HAP-1 (cell line): ENCODE results near the gene CDC5L.
"Not testable (repeated sequence)": the region's sequence is repeated elsewhere in the genome, so short reads cannot be mapped to it uniquely, and the experiment has no call there.

ENCODE experiments used
- DNase-seq, 2 experiments: peaks; one replicate each; pipeline ENCODE4 v3.0.0-alpha.2; 2016 to 2020; ENCODE audit warnings: low spot score in 2 of 2
- H3K27me3 ChIP-seq: fragments of 250-450 bp; sonication (Bioruptor Pico); 2 replicates; pipeline ENCODE4 v1.5.1; 2020; ENCODE audit warnings: low read depth, mild to moderate bottlenecking, moderate library complexity
- H3K36me3 ChIP-seq: fragments of 250-450 bp; sonication (Bioruptor Pico); replicated peaks from 2 replicates; pipeline ENCODE4 v1.5.1; 2020; ENCODE audit warnings: mild to moderate bottlenecking
- H3K4me1 ChIP-seq: fragments of 250-450 bp; sonication (Bioruptor Pico); 2 replicates; pipeline ENCODE4 v1.5.1; 2020; ENCODE audit warnings: mild to moderate bottlenecking
- H3K4me3 ChIP-seq: fragments of 250-450 bp; sonication (Bioruptor Pico); 2 replicates; pipeline ENCODE4 v1.5.1; 2020; ENCODE audit warnings: mild to moderate bottlenecking, moderate library complexity
- H3K9me3 ChIP-seq: fragments of 250-450 bp; sonication (Bioruptor Pico); 2 replicates; pipeline ENCODE4 v1.5.1; 2020; ENCODE audit warnings: mild to moderate bottlenecking, moderate library complexity
- in situ Hi-C: fragments of 300-500 bp; cut with MboI; formaldehyde crosslinking; loops from 3 replicates; pipeline ENCODE4 v1.14.3; 2020; ENCODE audit warnings: low sequenced_read_pairs, inconsistent platforms, mixed read lengths

The CDC5L gene

DNA sequence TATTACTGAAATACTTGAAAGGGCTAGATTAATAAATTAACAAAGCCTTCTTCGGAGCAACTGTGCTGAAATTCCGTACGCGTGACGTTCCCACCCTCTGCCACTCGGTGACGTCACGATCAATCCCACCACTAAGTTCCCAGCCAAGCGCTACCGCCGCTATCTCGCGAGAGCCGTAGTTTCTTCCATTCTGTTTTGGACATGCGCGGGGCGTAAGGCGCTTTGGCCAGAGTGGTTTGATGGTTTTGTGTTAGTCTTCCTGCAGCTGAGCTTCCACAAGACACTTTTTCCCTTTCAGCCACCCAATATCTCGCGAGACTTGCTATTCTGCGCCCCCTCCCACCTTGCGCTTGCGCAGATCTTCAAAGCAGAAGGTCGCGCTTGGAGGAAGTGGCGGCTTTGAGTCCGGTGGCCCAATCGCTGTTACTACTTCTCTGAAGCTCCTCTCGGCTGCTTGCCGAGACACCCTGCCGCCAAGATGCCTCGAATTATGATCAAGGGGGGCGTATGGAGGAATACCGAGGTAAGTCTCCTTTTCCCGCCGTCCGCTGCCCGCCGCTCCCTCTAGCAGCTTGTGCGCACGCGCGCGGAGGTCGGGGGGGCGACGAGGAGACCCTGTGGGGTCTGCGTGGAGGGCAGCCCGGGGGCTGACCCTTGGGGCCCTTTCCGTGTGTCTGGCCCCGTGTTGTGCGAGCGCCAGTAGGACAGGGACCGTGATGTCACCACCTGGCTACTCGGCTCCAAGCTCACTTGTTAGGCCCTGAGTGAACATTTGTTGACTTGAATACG is at the start of gene CDC5L:
CDC5L (plus strand) TSS at position 361 of the 789 bp plus-strand sequence; CDS start at position 479, 118 bp downstream.
- Histone ChIP-seq H3K9me3 (no peaks in the 10 kb centered on the region), H3K27me3 (no peaks in the 10 kb centered on the region), H3K4me1 (peaks cover 15% of the 10 kb centered on the region), H3K36me3 (peaks cover 15% of the 10 kb centered on the region), H3K4me3 (peak within 1 kb of the TSS; percentile 79)
- in situ Hi-C loops, result no loop called here
- DNase-seq, result peak; percentile 98

DNA sequence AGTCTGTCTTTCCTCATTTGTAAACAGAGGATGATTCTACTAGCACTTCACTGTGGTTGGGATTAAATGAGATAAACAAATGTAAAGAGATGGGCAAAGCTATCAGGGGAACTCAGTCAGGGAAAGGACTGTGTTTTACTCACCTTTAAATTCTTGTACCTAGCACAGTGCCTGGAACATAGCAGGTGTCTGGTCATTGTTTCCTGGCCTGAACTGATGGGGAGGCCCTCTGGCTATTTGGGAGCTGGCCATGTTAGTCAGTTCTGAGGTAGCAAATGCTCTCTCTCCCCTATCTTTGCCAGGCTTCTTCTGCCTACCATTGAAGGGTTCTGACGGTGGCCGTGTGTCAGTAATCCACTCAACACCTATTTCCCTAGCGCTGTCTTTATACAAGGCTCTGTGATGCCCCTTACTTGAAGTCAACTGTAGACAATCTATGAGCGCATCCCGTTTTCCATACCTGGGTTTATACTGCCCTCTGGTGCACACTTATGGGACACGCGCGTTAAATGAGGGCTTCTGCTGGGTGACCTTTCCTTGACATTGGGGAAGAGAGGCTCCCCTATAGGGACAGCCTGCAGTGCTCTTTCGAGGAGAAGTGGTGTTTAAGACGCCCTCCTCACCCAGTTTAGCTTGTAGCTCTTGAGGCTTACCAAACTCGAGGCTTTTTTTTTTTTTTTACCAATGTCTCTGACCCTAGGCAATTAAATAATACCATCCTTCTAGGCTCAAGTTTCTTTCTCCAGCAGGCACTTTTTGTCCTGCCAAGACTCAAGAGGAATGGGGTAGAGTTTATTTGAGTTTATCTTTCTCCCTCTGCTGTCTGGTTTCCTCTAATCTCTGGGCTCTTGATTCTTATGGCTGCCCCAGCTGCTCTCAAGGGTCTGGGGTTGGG is 49.0 kb upstream of the CDC5L start:
- Histone ChIP-seq H3K4me3 (no peak overlapping the region), H3K4me1 (no peaks in the 10 kb centered on the region), H3K36me3 (no peaks in the 10 kb centered on the region), H3K27me3 (peaks cover 9% of the 10 kb centered on the region), H3K9me3 (no peaks in the 10 kb centered on the region)
- DNase-seq, result peak; percentile 29 to 80
- in situ Hi-C loops, result loop anchor here (5.0 kb wide), 1 partner anchor 71 kb away; the partner anchor contains the start of gene NFKBIE

DNA sequence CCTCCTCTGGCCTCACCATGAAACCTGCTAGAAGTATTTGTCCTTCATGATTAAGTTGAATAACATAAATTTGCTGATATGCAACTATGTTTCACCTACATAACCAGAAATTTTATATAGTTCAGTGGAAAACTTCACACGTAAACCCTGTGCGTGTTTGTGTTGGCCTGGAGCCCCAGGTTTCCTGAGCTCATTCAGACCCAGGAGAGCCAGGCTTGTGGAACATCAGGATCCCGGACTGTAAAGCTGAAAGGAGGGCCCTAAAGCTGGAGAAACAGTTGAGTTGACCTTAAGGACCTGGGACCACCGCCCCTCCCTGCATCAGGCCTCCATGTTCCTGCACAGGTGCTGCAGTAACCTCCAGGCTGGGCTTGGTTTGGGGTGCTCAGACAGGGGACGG is 48.2 kb upstream of the CDC5L start:
- H3K27me3 ChIP-seq, result peaks cover 14% of the 10 kb centered on the region
- no peak for DNase-seq
- no peak overlapping the region for H3K4me3 ChIP-seq
- in situ Hi-C loops, result loop anchor here (5.0 kb wide), 1 partner anchor 72 kb away; the partner anchor contains the start of gene NFKBIE
- no peaks in the 10 kb centered on the region for H3K4me1 ChIP-seq
- H3K36me3 ChIP-seq, result no peaks in the 10 kb centered on the region
- no peaks in the 10 kb centered on the region; the same call in 1 of the 2 replicates for H3K9me3 ChIP-seq

DNA sequence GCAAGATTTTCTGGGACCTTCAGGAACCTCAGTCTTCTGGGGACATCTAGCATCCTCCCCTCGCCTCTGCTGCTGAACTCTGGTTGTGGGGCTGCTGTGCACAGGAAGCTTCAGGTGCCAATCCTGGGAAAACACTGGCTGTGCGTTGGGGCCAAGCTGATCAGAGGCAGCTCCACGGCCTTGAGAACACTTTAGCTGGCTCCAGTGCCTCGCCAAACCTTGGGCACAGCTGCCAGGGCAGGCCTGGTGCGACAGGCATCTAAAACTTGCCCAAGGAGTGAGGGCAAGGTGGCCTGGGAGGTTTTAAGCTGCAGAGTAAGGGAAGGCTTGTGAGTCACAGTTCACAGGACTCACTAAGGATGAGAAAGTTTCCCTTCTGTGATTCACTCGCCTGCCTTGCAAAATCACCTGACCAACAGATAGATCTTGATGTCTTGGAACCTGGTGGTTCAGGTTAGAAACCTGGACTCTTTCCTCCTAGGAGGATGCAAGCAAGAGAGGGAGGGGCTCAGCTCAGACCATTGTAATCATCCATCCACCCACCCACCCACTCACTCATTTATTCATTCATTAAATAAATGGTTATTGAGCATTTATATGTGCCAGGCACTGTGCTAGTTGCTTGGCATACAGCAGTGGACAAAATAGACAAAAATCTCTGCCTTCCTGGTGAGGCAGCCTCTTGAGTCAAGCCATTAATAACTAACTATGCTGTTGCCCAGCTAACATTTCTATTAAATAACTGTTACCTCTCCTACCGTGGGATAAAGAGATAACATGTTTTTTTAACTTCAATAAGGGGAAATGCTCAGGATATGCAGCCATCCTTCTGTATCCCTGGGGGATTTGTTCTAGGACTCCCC is 47.5 kb upstream of the CDC5L start:
- DNase-seq, result no peak
- in situ Hi-C loops, result loop anchor here (5.0 kb wide), 1 partner anchor 73 kb away; the partner anchor contains the start of gene NFKBIE
- no peaks in the 10 kb centered on the region; the same call in 1 of the 2 replicates for H3K9me3 ChIP-seq
- no peaks in the 10 kb centered on the region for H3K36me3 ChIP-seq
- H3K27me3 ChIP-seq, result peaks cover 17% of the 10 kb centered on the region
- H3K4me3 ChIP-seq, result no peak overlapping the region
- no peaks in the 10 kb centered on the region for H3K4me1 ChIP-seq

DNA sequence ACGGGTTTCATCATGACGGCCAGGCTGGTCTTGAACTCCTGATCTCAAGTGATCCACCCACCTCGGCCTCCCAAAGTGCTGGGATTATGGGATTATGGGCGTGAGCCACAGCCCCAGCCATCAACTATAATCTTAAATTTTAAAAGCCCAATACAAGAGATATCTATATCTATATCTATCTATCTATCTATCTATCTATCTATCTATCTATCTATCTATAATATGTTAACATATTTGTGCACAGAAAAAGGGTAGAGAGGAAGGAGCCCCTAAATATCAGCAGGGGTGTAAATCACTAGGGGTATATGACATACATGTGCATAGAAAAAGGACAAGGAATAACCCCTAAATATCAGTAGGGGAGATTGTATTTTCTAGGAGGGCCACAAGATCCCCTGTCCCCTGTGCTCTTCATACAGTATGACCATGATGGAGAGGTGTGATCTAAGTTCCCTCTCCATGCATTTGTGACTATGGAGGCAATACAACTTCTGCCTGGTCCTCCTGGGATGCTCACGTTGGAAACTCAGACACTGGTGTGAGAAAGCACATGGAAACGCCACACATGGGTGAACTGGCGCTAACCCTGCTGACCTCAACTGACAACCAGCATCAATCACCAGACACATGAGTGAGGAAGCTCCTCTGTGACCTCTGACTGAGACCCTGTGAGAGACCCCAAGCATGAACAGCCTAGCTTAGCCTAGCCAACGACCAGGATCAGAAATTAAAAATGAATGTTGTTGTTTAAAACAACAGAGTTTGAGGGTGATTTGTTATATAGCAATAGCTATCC is 46.2 kb upstream of the CDC5L start:
- Histone ChIP-seq H3K4me1 (no peaks in the 10 kb centered on the region), H3K36me3 (no peaks in the 10 kb centered on the region), H3K9me3 (no peaks in the 10 kb centered on the region; the same call in 1 of the 2 replicates), H3K4me3 (no peak overlapping the region), H3K27me3 (peaks cover 17% of the 10 kb centered on the region)
- in situ Hi-C loops, result no loop called here
- no peak for DNase-seq

DNA sequence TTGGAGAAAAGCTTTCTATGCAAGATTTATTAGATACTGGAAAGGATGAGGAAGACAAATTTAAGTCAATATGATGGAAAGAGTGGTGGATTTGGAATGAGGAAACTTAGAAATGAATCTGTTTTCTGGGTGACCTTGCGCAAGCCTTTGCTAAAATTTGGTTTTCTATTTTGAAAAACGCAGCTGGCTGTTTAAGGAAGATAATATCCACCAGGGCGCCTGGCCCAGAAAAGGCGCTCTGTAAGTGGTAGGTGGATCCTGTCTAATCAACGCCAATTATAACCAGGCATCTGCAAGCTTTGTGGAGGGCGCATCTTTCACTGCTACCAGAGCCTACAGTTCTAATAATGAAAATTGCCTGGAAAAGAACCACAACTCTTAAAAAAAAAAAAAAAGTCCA is 45.5 kb upstream of the CDC5L start:
- in situ Hi-C loops, result no loop called here
- Histone ChIP-seq H3K9me3 (no peaks in the 10 kb centered on the region; the same call in 1 of the 2 replicates), H3K4me1 (no peaks in the 10 kb centered on the region), H3K36me3 (no peaks in the 10 kb centered on the region), H3K4me3 (no peak overlapping the region), H3K27me3 (peaks cover 17% of the 10 kb centered on the region)
- DNase-seq, result no peak

DNA sequence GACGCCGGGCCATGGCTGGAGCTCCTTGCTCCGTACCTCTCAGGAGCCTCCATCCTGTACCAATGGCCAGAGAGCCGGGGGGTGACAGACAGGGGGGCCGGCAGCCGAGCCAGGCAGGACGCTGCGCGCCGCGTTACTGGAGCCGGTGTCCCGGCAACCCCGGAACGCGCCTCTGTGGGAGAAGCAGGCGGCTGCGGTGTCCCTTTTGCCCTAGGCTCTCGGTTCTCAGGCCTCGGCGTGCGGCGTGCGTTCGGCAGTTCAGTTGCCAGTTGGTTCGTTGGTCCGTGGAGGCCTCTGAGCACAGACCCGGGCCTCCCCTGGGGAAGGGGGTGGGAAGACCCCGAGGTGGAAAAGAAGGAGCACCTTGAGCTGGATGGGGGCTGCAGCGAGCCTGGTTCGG is 45.0 kb upstream of the CDC5L start, which contains the start of gene SPATS1:
SPATS1 (plus strand) TSS at position 162 of the 400 bp plus-strand sequence. CDS start 446 bp downstream, outside the sequence.
- Histone ChIP-seq H3K4me3 (no peak within 1 kb of the TSS), H3K9me3 (no peaks in the 10 kb centered on the region; the same call in 1 of the 2 replicates), H3K27me3 (peaks cover 17% of the 10 kb centered on the region), H3K36me3 (no peaks in the 10 kb centered on the region), H3K4me1 (no peaks in the 10 kb centered on the region)
- in situ Hi-C loops, result no loop called here
- DNase-seq, result peak in 1 of 2 experiments; percentile 29

DNA sequence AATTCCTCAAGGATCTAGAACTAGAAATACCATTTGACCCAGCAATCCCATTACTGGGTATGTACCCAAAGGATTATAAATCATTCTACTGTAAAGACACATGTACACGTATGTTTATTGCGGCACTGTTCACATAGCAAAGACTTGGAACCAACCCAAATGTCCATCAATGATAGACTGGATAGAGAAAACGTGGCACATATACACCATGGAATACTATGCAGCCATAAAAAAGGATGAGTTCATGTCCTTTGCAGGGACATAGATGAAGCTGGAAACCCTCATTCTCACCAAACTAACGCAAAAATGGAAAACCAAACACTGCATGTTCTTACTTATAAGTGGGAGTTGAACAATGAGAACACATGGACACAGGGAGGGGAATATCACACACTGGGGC is 40.7 kb upstream of the CDC5L start:
- peaks cover 14% of the 10 kb centered on the region for H3K27me3 ChIP-seq
- H3K4me1 ChIP-seq, in situ Hi-C loops, H3K9me3 ChIP-seq, H3K4me3 ChIP-seq, DNase-seq, H3K36me3 ChIP-seq: not testable (repeated sequence)

DNA sequence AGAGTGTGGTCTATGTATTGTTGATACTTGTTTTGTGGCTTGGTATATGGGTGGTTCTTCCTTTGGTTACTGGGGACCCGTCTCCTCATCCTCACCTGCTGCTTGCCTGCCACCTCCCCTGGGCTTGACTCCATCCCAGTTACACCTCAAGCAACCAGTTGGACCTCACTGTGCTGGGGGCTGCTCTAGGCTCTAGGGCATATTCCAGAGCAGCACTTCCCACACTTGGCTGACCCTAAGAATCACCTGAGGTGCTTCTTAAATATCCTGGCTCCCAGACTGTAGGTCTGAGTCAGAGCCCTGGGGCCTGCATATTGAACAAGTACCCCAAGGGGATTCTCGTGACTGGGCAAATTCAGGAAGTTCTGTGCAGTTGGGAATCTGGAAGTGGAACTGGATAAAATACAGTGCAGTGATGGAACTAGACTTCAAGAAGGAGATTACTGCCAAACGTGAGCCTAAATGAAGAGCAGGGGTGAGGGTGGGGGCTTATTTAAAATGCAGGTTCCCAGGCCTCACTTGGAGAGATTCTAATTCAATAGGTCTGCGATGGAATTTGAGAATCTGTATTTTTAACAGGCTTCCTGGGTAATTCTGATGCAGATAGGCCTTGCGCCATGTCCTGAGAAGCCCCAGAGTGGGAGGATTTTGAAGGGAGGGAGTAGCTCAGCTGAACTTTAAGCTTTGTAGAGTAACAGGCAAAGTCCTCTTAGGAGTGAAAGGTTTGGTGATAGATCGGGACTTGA is 37.4 kb upstream of the CDC5L start:
- Histone ChIP-seq H3K27me3 (no peaks in the 10 kb centered on the region; the same call in 1 of the 2 replicates), H3K36me3 (no peaks in the 10 kb centered on the region), H3K4me3 (no peak overlapping the region), H3K4me1 (no peaks in the 10 kb centered on the region), H3K9me3 (no peaks in the 10 kb centered on the region)
- in situ Hi-C loops, result no loop called here
- no peak for DNase-seq

DNA sequence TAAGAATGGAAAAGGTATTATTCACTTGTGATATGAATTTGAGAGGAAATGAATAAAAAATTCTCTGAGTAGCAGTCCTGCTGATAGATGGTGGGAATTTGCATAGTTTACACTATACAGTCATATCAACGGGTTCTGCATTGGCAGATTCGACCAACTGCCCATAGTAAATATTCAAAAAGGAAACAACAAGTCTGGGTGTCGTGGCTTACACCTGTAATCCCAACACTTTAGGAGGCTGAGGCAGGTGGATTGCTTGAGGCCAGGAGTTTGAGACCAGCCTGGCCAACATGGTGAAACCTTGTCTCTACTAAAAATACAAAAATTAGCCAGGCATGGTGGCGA is 36.9 kb upstream of the CDC5L start:
- H3K36me3 ChIP-seq, H3K4me1 ChIP-seq, H3K9me3 ChIP-seq, in situ Hi-C loops, H3K27me3 ChIP-seq, DNase-seq, H3K4me3 ChIP-seq: not testable (repeated sequence)

DNA sequence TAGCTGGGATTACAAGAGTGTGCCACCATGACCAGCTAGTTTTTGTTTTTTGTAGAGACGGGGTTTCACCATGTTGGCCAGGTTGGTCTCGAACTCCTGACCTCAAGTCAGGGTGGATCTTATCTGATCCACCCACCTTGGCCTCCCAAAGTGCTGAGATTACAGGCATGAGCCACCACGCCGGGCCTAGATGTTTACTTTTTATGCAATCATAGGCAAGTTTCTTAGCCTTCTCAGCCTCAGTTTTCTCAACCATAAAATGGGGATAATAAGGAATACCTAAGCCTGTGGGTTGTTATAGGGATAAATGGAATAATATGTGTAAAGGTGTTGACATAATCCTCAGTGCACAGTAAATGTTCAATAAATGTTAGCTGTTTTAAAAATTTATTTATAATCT is 35.2 kb upstream of the CDC5L start:
- Histone ChIP-seq H3K4me1 (no peaks in the 10 kb centered on the region), H3K4me3 (no peak overlapping the region)
- in situ Hi-C loops, result no loop called here

DNA sequence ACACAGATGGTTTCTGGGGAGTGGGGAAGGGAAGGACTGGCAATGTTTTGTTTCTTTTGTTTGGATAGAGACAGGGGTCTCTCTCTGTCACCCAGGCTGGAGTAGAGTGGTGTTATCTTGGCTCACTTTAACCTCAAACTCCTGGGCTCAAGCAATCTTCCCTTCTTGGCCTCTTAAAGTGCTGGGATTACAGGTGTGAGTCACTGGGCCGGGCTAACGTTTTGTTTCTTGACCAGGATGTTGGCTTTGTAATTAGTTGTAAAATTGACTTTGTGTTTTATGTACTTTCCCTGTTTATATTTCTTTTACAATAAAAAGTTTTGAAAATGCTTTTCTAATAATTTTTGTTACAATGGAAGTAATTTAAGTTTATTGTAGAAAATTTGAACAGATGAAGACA is 34.2 kb upstream of the CDC5L start:
- Histone ChIP-seq H3K36me3 (no peaks in the 10 kb centered on the region), H3K4me3 (no peak overlapping the region), H3K9me3 (no peaks in the 10 kb centered on the region), H3K4me1 (no peaks in the 10 kb centered on the region; the same call in 1 of the 2 replicates), H3K27me3 (no peaks in the 10 kb centered on the region)
- in situ Hi-C loops, result no loop called here
- DNase-seq, result no peak

More for the DNA sequence above, 35.2 kb upstream of the CDC5L start:
- H3K27me3 ChIP-seq, result no peaks in the 10 kb centered on the region
- H3K9me3 ChIP-seq, result no peaks in the 10 kb centered on the region
- H3K36me3 ChIP-seq, result no peaks in the 10 kb centered on the region
- no peak for DNase-seq
